ENCODE data around the gene ESRP2.
A peak's percentile ranks its signal among the peaks of the same experiment; 100 is the strongest.

The ESRP2 gene

DNA sequence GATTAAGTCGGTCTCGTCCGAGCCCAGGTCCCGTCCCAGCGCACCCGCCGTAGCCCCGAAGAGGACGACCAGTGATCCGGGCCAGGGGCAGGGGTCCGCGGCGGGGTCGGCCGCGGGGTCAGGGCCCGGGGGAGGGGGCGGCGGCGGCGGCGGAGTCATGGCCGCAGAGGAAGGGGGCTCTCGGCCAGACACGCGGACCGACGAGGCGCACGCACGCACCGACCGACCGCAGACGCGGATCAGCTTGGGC lies at the start of gene ESRP2:
Gene ESRP2 (minus strand): TSS at position 241 of the 250 bp plus-strand sequence. CDS start 82 bp downstream, at position 159.
- no peak for DNase-seq

DNA sequence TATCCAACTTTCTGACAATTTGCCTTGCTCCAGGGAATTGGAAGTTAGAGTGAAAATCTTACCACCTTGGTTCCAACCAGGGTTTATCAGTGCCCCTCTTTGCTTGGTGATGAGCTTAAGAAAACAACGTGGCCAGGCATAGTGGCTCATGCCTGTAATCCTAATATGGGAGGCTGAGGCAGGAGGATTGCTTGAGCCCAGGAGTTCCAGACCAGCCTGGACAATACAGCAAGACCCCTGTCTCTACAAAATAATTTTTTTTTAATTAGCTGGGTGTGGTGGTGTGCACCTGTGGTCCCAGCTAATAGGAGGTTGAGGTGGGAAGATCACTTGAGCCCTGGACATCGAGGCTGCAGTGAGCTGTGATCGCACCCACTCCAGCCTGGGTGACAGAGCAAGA lies 49.8 kb upstream of the ESRP2 start:
- DNase-seq: no peak

DNA sequence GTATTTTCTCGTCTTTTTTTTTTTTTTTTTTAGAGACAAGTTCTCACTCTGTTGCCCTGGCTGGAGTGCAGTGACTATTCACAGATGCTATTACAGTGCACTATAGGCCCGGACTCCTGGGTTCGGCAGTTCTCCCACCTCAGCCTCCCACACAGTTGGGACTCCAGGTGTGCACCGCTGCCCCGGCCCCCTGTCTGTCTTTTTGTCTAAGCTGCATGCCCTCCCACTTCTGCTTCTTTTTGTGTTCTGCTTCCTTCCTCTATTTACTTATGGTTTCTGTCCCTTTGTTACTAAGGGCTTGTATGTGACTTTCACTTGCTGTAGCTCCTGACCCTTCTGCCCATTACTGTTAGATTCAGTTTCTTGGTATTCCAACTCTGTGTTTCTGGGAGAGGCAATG lies 48.9 kb upstream of the ESRP2 start:
- DNase-seq: no peak

DNA sequence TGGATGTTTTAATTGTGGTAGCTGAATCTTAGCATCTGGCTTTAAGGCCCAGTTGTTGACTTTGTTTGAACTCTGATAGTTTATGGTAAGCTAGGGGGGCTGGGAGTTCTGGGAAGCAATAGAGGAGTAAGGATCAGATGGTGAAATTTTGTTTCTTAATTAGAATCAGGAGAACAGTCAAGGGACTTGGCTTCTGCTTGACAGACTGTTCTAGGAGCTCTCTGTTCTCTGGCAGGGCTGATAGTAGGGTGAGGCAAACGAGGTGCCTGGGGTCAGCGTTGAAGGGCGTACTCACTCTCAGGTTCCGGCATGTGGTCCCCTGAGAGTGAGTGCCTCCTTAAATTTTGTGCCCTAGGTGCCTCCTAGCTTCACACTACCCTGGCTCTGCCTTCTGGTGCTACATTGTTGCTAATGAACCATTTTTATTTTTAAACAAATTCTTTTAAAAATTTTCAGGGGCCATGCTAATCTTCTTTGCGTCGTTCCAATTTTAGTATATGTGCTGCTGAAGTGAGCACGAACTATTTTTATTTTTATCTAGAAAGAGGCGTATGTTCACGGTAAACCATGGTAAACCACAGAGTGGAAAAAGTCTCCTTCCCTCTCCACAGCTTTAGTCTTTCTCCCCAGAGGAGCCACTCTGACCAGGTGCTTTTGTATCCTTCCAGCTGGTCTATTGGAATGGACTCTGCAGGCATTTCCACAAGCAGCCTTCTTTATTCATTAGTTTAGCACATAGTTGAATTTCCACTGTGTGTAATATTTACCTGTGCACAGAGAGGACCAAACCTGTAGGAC lies 48.1 kb upstream of the ESRP2 start:
- no peak for DNase-seq

DNA sequence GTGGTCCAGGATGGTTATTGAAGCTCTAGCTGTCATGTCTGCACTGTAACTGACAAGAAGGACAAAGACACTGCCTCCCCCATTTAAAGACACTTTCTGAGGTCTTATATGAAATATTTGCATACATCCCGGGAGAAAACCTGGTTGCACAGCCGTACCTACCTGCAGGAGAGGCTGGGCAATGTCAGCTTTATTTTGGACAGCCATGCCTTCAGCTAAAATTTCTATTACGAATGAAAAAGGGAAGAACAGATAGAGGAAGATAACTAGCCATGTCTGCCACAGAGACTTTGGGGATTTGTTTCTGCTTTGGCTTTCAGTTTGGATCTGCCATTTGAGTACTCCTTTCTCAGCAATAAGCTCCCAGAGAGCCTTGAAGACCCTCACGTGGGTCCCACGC lies 47.4 kb upstream of the ESRP2 start:
- no peak for DNase-seq

DNA sequence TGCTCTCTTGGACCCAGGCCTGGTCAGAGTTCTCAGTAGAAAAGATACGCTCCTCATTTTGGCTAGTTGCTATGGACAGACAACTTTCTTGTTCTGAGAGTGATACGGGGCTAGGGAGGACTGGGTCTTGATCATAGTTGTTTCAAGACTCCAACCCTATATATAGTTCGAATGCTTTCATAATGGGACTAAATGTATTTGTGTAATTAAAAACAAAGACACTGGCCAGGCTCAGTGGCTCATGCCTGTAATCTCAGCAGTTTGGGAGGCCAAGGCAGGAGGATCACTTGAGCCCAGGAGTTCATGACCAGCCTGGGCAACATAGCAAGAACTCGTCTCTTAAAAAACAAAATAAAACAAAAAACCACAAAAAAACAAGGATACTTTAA lies 46.1 kb upstream of the ESRP2 start:
- DNase-seq: no peak

DNA sequence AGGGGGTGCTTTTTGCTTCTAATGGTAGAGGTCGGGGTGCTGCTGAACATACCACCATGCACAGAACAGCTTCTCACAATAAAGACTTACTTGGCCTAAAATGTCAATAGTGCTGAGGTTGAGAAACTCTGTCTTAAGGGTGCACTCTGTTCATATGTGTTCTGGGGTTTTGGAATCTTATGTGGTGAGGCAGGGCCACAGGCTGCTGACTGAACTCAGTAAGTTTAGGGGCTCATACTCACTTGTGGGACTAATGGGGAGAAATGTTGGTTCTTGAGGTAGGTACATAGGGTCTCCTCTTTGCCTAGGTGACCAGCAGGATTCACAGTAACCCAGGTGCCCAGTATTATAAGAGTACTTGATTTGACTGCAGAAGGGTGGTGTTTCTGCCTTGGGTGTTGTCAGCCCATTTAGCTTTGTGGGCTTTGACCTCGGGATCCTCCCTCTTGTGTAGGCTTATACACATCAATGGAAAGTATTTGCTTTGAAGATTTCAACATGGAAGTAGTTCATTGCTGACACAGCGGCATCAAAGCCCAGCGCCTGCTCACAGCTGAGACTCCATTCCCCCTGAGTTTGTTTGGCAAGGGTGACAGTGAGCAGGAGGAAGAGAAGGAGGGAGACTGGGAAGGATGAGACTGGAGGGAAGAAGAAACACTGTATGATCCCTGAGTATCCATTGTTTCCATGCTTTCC lies 45.6 kb upstream of the ESRP2 start:
- DNase-seq: no peak

DNA sequence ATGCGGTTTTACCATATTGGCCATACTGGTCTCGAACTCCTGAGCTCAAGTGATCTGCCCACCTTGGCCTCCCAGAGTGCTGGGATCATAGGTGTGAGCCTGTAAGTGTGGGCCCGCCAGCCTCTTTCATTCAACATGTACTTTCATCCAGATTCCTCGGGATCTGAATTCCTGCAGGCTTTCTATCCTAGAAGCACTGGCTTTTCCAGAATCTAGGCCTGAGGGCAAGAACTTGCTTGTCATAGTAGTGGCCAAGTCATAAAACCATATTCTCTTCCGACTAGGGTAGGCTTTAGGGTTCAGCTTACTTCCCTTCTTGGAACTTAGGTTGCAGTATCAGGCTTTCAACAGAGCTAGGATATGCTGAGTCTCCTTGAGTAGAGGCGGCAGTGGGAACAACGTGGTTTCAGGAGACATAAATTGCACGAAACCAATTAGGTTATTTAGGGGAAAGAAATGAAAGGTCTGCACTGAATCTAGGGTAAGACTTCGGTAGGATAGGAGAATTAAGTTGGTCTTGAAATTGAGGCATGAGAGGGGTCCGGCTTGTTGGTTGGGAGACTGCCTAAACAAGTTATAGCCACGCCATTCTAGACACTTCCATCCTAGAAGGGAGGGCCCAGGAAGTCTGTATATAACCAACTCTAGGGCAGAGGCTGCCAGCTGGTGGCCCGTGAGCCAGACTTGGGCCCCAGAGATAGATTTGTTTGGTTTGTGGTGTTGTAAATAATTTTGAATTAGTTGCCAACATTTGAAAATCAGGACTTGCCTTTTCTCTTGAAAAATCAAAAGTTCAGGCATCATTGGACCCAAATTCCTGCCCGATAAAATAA lies 44.0 kb upstream of the ESRP2 start:
- DNase-seq: no peak

DNA sequence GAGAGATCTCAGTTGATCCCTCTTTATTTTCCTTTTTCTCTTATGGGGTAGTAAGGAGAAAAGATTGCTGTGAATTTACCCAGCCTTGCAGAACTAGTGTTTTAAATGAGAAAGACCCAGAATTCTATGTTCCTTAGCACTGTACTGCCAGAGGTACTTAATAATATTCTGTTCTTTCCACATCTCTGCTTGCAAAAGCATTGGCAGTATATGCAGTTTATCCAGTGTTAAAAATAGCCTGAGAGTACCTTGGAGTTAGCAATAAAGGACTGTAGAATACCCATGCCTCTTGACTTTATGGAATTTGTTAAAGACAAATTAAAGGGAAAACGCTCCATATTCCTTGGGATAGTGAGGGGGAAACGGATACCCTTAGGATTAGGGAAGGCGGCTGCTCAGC lies 40.3 kb upstream of the ESRP2 start:
- DNase-seq: no peak

DNA sequence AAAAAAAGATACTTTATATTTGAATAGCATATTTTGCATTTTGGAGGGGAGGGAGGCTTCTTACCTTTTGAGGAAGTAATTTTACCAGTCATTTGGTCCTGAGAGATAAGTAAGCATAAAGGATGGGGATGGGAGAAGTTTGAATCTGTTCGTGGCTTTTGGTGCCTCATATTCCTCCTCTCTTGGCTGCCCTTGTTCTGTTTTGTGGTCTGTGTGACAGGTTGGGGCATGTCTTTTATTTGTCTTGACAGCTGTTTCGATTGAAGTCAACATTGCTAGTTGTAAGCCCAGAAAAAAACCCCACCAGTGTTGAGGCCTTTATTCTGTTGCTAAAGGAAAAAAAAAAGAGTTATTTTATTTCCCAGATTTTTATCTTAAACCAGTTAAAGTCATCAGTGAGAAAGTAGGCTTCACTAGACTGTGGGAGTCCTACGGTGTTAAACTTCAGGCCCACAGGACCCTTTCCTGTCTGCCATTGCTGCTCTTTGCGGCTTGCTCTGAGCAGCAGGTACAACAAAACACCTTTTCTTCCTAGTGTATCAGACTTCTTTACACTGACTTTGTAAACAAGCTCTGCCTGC lies 39.8 kb upstream of the ESRP2 start:
- DNase-seq: no peak

DNA sequence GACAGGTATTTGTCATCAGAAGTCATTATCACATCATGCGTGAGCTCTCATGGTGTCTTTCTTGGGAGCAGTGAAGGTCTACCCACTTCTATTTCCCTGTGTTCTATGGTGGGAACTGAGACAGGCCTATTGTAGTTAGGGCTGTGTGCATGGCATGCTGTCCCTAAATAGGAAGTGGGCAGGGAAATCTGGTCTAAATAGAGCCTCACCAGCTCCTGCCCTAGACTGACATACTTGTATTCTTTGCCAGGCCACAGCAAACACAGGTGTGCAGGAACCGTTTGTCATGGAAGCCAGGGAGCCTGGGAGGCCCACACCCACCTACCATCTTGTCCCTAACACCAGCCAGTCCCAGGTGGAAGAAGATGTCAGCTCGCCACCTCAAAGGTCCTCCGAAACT lies 38.5 kb upstream of the ESRP2 start:
- no peak for DNase-seq

DNA sequence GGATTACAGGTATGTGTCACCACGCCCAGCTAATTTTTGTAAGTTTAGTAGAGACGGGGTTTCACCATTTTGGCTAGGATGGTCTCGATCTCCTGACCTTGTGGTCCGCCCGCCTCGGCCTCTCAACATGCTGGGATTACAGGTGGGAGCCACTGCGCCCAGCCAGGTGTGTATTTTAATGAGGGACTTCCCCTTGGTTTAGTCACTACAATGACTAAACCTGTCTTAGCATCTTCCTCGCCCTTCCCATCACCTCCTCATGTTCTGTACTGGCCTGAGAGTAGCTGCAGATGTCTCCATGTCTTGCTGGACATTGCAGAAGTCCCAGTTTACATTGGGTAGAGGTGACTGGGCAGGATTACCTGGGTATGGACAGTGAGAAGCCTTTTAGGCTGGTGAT lies 38.0 kb upstream of the ESRP2 start:
- DNase-seq: no peak

DNA sequence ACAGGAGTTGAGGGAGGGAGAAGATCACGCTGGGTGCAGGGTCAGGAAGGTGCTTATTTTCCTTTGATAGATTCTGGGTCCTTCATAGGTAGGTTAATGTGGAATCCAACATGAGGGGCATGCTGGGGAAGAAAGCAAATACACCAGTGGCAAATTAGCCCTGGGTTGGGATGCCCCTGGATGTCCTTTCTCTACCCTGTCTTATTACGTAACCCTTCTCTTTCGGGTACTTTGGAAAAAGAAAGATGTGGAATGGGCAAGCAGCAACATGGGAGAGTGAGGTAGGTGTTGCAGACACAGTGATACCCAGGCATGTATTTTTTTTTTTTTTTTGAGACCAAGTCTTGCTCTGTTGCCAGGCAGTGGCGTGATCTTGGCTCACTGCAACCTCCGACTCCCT lies 37.5 kb upstream of the ESRP2 start:
- DNase-seq: no peak

DNA sequence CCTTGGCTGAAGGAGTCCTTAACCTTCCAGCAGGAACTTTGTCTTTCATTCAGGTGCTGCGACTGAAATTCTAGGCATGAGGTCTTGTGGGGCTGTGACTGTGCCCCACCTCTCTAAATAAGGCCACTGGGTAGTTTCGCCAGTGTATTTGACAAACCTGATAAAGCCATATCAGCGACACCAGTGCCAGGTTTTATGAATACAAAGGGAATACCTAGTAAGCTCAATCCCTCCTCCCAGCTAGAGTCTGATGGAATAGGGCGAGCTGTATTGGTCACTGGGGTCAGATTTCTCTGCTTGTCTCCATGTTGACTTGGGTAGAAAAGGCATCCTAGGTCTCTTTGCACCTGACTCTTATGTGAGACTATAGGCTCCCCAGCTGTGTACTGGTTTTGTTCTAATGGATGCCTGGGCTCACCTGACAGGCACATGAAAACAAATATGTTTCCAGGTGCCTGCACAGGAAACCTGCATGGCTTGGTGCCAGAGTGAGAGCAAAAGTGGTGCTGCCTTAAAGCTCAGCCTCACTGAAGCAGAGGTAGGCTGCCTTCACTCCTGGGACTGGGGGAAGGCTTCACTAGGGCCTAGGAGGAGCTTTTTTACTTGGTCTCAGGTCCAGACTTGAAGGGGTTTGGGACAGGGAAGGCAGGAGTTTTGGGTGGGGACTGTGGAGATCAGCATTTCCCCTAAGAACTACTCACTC lies 36.7 kb upstream of the ESRP2 start:
- no peak for DNase-seq

DNA sequence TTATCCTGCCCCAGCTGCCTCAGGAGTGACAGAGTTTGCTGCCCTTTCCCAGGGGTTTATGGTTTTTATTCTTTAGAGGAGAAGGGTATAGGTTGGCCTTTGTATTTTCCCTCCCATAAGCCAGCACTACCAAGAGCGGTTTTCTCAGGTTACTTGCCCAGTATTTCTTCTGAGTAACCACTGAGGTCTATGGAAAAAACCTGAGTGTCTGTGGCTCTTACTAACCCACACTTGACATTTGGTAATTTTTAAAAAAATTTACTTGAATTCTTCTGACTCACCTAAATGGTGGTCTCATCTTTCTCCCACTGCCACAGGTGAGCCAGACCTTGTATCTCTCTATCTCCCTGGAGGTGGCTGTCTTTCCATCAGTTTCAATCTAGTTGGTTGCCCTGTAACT lies 34.4 kb upstream of the ESRP2 start:
- DNase-seq: no peak

DNA sequence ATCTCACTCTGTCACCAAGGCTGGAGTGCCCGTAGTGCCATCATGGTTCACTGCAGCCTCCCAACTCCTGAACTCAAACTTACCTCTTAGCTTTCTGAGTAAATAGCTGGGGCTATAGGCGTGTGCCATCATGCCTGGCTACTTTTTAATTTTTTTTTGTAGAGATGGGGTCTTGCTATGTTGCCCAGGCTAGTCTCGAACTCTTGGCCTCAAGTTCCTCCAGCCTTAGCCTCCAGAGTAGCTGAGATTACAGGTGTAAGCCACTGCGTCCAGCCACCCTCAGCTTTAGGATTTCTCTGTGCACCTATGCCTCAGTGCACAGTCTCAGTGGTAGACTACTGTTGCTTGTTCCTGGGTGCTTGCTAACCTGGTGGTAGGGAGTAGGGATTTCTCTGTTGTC lies 33.9 kb upstream of the ESRP2 start:
- DNase-seq: no peak

DNA sequence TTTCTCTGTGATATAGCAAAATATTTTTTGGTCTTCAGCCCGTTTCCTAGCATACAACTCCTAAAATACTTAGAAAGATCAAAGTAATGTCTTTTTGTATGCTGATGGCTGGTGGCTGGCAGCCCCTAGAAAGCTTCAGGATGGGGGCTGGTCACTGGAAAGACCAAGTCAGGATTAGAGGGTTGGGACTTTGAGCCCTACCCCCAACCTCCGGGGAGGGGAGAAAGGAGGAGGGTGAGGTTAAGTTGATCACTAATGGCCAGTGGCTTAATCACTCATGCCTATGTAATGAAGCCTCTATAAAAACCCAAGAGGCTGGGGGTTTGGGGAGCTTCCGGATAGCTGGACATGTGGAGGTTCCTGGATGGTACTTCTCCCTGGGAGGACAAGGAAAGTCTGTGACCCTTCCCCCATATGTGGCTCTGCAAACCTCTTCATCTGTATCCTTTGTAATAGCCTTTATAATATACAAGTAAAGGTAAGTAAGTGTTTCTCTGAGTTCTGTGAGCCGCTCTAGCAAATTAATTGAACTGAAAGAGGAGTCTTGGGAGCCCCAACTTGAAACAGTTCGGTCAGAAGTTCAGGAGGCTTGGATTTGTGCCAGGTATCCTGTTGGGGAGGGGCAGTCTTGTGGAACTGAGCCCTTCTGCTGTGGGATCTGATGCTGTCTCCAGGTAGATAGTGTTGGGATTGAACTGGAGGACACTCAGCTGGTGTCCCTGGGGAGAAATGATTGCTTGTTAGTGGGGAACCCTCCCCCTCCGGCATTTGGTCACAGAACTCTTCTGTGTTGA lies 31.9 kb upstream of the ESRP2 start:
- peak; percentile 66 for DNase-seq

DNA sequence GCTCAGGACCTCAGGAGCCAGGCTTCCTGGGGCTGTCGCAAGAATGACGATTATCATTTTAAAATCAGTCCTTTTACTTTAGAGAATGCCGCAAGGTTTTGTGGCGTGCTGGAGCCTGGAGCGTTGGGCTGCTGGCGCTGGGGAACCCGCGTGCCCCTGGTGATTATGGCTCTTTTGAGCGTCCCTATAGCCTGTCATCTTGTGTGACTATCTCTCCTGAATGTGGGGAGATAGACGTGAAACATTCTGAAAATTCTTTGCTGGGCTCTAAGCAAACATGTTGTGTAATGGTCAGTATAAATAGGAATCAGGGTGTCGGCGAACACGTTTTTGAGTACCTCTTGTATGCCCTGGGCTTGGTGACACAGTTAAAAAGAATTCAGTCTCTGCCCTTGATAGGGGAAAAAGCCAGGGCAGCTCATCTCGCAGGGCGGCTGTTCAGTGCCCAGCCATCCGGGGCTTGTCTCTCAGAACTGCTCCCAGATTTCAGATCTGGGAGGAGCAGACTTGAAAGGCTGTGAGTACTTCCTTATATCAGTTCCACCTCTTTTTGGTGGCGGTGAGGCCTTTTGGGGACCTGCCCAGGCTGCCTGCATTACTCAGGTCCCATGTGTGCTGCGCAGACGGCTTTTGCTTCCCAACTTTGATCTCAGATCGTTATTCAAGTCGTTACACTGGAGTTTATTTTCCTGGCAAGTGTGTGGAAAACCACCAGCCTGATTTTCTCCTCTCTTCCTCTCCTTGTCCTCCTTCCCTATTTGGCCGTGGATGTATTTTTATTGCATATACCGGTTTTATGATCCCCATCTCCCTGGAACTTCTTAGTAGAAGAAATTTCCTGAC lies 29.4 kb upstream of the ESRP2 start:
- DNase-seq: no peak

DNA sequence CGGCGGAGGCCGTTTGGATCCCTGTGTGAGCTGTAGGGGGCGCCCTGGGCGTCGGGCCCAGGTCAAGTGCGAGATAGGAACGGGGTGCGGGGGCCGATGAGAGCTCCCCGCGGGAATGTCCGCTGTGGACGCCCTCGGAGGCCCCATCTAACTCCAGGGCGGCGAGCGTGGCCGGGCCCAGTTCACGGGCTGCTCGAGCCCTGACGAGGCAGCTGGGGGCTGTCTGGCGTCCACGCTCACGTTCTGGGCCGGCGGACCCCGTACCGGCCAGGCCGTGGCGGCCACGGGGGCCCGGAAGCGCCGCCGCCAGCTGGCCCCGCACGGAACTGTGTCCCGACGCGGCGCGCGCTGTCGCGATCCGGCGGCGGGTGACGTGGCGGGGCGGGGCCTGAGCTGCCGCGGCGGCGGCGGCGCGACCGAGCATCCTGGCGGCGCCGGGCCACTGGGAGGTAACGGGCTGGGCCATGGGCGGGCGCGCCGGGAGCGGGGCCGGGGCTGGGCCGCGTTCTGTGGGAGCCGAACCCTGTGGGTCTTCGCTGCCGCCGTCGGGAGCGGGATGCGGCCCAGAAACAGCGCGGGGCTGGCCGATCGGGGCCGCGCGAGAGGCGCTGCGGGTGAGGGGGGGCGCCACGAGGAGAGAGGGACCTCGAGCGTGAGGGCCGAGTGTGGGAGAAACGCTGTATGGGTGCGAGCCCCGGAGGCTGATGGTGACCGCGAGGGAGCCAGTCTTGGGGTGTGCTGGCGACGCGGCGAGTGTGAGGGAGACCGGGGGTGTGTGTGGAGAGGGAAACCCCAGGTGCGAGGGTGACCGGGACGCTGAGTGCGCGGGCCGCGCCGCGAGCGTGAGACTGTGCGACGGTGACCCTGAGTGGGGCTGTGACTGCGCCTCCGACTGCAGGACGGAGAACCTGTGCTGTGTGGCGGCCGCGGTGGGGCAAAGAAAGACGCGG lies 28.5 kb upstream of the ESRP2 start, which contains the start of gene SLC7A6:
Gene SLC7A6 (plus strand): TSS at position 399 of the 950 bp plus-strand sequence. CDS start 10,201 bp downstream, outside the sequence.
- no peak for DNase-seq
